EL (cell line): ENCODE results near the gene PRRT1B.

ENCODE experiments used
- DNase-seq: peaks from one replicate; pipeline ENCODE4 v3.0.0-alpha.2; 2016

The PRRT1B gene

GRCh38 chr9:131554087-131554842, 8.9 kb downstream of the PRRT1B start:
- no peak for DNase-seq

GRCh38 chr9:131554843-131555351, 9.6 kb downstream of the PRRT1B start:
- no peak for DNase-seq

DNA sequence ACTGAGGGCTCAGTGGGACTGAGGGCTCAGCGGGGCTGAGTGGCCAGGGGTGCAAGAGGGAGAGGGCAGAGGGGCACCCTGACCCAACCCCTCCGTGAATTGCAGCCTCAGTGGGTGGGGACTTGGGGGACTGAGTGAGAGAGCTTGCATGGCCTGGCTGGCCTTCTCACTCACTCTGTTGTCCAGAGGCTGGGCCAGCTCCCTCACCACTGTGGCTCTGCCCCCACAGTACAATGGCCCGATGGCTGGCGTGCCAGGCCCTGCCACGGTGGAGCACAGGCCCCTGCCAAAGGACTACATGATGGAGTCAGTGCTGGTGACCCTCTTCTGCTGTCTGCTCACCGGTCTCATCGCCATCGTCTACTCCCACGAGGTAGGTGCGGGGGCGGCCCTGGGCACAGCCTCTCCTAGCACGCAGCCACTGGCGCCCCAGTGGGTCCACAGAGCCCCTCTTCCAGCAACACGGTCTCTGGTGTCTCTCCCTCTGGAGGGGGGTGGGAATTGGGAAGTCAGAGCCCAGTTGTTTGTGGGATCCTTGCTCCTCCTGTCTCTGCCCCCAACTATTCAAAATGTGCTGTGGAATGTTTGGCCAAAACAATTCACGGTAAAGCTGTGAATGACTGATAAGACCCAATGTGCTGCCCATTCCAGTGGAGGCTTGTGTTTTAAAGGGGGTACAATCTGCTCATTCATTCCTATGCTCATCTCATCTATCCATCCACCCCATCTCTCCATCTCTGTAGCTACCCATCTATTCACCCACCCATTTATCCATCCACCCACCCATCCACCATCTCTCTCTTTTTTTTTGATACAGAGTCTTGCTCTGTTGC, 10.7 kb downstream of the PRRT1B start:
- no peak for DNase-seq

GRCh38 chr9:131557855-131558548, 12.7 kb downstream of the PRRT1B start:
- DNase-seq, result no peak

DNA sequence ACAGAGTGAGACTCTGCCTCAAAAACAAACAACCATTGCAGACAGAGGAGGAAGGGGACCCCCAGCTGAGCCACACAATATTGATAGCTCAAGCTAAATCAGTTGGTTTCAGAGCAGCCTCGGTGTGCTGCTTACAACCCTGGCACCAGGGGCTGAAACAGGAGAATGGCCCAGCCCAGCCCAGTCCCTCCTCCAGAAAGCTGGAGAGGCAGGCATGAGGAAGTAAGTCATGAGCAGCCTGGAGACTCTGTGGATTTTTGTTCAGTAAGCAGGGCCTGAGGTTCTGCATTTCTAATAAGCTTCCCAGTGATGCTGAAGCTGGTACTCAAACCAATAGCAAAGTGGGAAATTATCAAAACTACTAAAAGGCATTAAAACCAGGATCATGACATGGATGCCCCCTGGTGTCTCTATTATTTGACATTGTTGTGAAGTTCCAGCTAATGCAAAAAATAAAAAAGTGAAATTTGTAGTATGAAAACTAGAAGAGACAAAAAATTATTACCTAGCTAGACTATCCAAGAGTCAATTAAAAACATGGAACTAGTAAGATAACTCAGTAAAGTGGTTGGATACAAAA, 14.2 kb downstream of the PRRT1B start:
- DNase-seq, result no peak

DNA sequence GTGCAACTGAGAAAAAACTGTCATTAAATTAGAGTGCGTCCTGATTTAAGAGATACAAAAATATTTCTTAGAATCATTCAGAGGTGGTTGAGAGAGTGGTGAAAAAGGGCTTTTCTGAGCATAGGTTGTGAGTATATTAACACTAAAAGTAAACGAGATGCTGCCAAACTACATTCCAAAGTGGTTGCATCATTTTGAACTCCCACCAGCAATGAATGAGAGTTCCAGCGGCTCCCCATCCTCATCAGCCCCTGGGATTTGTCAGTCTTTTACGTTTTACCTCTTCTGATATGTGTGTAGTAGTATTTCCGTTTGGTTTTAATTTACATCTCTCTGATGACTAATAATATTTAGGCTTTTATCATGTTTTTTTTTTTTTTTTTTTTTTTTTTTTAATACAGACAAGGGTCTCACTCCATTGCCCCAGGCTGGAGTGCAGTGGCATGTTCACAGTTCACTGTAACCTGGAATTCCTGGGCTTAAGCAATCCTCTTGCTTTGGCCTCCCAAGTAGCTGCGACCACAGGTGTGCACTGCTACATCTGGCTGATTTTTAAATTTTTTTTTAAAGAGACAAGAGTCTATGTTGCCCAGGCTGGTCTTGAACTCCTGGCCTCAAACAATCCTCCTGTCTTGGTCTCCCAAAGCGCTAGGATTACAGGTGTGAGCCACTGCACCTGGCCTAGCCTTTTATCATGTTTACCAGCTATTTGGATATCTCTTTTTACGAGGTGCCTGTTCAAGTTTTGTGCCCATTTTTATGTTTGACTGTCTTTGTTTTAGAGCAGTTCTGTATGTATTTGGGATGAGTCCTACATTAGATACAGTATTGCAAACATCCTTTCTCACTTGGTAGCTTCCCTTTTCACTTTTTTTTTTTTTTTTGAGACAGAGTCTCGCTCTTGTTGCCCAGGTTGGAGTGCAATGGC, 17.0 kb downstream of the PRRT1B start:
- DNase-seq, result peak; percentile 48

DNA sequence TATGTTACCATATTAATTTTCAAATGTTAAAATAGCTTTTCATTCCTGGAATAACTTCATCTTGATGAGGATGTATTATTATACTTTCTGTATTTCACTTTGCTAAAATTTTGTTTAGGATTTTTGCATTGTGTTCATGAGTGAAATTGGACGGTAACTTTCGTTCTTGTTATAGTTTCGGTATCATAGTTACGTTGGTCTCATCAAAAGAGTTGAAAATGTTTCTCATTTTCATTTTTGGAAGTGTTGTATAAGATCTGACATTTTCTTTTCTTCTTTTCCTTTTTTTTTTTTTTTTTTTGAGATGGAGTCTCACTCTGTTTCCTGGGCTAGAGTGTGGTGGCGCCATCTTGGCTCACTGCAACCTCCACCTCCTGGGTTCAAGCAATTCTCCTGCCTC, 20.0 kb downstream of the PRRT1B start:
- DNase-seq, result no peak

DNA sequence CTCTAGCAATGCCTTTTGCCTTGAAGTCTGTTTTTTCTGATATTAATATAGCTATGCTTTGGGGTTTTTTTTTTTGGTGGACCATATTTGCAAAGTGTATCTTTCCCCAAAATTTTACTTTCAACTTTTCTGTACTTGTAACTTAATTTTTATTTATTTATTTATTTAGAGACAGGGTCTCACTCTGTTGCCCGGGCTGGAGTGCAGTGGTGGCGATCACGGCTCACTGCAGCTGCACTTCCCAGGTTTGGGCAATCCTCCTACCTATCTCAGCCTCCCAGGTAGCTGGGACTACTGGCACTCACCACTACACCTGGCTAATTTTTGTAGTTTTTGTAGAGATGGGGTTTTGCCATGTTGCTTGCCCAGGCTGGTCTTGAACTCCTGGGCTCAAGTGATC, 20.8 kb downstream of the PRRT1B start:
- DNase-seq, result no peak

DNA sequence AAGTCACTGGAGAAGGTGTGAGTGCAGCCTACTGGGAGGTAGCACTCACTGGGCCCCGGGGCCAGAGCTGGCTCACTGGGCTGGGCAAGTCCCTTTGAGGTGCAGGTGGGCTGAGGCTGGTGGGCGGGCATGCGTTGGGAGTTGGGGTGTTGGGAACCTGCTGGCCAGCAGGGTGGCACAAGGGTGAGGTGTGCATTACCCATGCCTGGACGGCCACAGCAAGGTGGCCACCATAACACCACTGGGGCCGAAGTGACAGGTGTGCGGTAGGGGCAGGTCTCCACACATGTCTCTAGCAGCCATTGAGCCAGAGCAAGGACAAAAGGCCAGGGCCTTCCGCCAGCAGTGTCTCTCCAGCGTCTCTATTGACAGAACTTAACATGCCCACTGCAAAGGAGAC, 22.6 kb downstream of the PRRT1B start:
- DNase-seq, result no peak

DNA sequence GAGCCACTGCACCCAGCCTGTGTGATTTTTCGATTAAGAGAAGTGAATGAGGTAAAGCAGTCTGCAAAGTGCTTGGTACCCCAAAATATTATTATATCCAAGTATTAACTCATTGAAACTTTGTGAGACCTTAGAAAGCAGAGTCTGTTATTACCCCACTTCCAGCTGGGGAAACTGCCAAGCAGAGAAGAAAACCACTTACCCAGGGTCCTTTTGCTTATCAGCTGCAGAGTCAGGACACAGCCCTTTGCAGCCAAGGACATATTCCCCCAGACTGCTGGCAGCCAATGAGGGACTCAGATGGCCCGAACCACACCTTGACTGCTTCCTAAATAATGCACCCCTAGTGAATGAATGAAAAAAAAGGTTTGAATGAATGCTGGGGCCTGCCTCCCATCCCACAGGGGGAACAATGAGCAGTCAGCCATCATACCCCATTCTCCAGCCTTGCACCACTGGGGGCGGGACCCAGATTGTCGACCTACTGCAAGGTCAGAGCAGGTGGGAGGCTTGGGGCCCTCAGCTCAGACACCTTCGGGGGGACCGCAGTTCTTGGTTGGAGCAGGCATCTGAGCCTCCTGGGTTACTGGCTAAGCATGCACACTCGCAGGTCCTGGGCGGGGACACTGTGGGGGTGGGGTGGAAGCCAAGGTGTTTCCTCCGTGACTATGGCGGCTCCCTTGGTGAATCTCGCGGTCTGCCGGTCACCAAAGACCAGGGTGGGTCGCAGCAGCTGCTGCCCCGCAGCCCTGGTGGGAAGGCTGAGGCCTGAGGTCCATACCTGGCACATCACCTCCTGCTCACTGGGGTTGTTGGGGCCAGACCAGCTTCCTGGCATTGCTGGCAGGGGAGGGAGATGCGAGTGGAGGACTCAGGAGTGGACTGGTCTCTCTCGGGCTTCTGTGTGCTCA, 29.7 kb downstream of the PRRT1B start:
- DNase-seq, result no peak

- DNase-seq, result no peak
Observed at GRCh38 chr9:131575946-131576853, 30.9 kb downstream of the PRRT1B start.

GRCh38 chr9:131577005-131578000, 32.0 kb downstream of the PRRT1B start:
- DNase-seq, result no peak

GRCh38 chr9:131578021-131578420, 32.7 kb downstream of the PRRT1B start:
- no peak for DNase-seq

DNA sequence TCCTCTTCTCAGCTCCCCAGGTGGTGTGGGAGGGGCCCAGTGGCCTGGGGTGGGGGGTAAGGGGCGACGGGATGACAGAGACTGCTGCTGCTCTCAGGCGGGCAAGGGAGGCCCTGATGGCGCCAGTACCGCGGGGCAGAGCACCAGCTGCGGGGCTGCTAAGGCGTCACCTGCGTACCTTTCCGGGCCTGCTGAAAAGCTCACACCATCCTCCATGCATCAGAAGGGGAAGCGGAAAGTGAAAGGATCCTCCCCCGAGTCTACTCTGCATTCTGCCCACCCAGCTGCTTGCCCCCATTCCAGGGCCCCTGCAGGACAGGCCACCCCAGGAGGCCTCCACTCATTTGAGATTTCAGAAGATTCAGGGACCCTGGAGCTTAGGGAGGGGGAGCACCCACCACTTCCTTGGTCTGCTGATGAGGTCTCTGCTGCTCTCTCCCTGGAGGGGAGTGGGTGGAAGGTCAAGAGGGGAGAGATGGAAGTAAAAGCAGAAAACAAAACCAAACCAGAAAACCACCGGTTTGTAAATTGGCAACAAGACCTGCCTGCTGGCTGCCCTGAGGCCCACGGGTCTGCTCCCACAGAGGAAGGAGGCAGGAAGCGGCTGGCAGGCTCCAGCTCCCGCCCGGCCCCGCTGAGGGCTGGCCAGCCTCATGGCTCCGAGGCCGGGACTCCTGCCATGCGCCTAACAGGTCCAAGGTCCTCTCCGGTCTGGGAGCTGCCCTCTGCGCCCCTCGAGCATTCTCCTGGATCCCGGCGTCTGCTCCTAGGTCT, 33.6 kb downstream of the PRRT1B start:
- no peak for DNase-seq

- no peak for DNase-seq
Observed at GRCh38 chr9:131579789-131580211, 34.5 kb downstream of the PRRT1B start.

DNA sequence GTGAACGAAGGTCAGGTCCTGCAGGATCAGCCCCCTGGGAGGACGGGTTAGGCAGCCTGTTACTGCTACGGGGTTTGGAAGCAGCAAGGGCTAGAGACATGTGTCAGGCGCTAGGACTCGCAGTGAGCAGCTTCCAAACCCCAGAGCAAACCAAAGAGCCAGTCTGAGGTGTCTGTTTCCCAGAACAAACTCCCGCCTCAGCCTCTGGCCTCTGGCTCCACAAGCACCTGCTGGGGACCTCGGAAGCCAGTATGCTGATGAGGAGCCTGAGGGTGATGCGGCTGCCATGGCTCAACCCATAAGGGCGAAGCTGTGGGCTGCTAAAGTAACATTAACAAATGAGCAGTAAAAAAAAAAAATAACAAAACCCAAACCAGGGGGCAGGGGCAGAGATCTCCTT, 35.0 kb downstream of the PRRT1B start:
- DNase-seq, result no peak

GRCh38 chr9:131582056-131582455, 36.7 kb downstream of the PRRT1B start:
- no peak for DNase-seq
